Ectodermal cell (in vitro differentiated cells): ENCODE data around the gene SPON1.

Experiments
- H3K27ac ChIP-seq: 2 replicates; pipeline ENCODE4 v1.7.0; 2013; ENCODE audit warnings: mild to moderate bottlenecking, low read depth, low read length; ENCODE audit not compliant: insufficient read depth, poor library complexity, severe bottlenecking
- H3K27me3 ChIP-seq: 2 replicates; pipeline ENCODE4 v1.7.0; 2013; ENCODE audit warnings: mild to moderate bottlenecking, low read length; ENCODE audit not compliant: insufficient read depth, control insufficient read depth, poor library complexity, severe bottlenecking
- H3K36me3 ChIP-seq: one replicate; pipeline ENCODE4 v1.7.0; 2013; ENCODE audit warnings: low read length; ENCODE audit not compliant: control insufficient read depth, insufficient read depth
- H3K4me1 ChIP-seq: one replicate; pipeline ENCODE4 v1.7.0; 2013; ENCODE audit warnings: low read length; ENCODE audit not compliant: control insufficient read depth, insufficient read depth
- H3K4me3 ChIP-seq: 2 replicates; pipeline ENCODE4 v1.7.0; 2013; ENCODE audit warnings: low read depth, low read length, control low read depth; ENCODE audit not compliant: insufficient read depth
- H3K9me3 ChIP-seq: 2 replicates; pipeline ENCODE4 v1.7.0; 2013; ENCODE audit warnings: mild to moderate bottlenecking, low read length, moderate library complexity; ENCODE audit not compliant: control insufficient read depth
- WGBS, 2 experiments: methylation state at CpG; one replicate each; pipeline ENCODE4 v1.1.7; 2013; ENCODE audit warnings: missing lambda C conversion rate in 2 of 2; 5-methylcytosine and 5-hydroxymethylcytosine counted together

SPON1 gene

DNA sequence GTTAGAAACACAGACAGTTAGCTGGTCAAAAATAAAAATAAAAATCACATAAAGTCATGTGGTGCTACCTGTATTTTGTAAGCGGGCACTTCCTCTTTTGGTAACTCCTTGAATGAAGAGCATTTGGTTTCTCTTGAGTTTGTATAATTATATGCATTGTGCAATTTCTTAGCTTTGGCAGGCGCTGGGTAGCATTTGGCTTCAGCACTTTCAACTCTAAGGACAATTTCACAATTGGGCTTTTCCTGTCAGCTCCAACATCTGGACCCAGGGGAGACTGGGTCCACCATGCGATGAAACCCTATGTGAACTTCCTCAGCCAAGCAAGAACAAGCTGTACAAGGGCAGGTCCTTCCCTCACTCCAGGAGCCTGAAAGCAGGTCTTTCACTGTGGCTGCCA is 227.4 kb downstream of the SPON1 start:
- WGBS, 2 experiments = 97 to 100% methylated on average over 3 of the region's 3 CpGs
- no peaks in the 10 kb centered on the region for H3K36me3 ChIP-seq
- H3K4me3 ChIP-seq = no peak overlapping the region

DNA sequence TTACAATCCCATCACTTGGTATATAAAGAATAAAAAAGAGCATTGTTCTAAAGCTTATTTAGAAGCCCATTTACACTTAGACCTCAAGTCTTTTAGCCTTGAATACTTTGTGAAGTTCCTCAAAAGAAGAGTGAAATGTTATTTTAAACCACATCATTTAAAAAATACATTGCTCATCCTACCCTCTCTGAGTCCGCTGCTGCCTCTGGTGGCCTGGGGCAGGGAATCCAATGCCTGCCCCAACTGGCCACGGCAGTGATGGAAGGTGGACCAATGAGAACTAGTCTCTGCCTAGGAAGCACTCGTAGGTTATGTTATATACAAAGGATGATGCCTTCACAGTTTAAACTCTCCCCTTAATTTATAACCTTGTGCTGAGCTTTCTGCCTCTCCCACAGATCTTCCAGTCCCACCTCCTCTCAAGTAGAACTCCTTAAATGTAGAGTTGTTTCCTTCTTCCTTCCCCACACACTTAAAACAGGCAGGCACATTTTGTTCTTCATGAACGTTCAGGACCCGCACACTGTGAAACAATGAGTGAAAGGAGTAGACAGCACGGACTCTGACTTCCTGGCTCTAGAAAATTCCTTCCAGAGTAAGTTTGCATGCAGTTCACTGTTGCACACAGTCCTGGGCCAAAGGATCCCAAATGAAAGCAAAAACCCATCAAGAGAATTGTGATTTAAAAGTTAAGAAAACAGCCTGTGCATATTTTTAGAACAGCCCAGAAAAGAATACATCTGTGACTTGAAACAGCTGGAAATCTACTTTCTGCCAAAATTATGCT is 228.7 kb downstream of the SPON1 start:
- Histone ChIP-seq H3K4me1 (peaks cover 8% of the 10 kb centered on the region), H3K36me3 (no peaks in the 10 kb centered on the region), H3K9me3 (no peaks in the 10 kb centered on the region), H3K27ac (no peak overlapping the region), H3K27me3 (no peaks in the 10 kb centered on the region), H3K4me3 (no peak overlapping the region)
- WGBS, 2 experiments = 94 to 97% methylated on average over 6 of the region's 6 CpGs

More for the DNA sequence above, 227.4 kb downstream of the SPON1 start:
- no peak overlapping the region for H3K27ac ChIP-seq
- H3K4me1 ChIP-seq = peaks cover 8% of the 10 kb centered on the region
- H3K9me3 ChIP-seq = no peaks in the 10 kb centered on the region
- H3K27me3 ChIP-seq = no peaks in the 10 kb centered on the region

DNA sequence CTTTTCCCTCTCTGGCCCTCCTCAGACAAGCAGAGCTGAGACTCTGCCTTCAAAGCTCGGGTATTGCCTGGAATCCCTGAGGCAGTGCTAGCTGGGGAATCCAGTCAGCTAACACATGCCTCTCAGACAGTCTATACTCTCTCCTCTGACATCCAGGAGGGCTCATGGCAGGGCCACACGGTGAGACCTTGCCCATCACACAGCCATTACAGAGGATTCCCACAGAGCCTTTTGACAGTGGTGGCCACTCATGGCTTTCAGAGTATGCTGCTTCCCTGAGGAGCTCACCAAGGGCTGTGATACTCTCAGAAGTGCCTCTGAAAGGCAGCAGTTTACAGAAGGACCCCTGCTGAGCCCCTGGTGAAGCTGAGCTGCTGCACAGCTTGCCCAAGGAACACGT is 231.1 kb downstream of the SPON1 start:
- WGBS, 2 experiments = 14 to 18% methylated on average over 3 of the region's 3 CpGs
- Histone ChIP-seq H3K36me3 (no peaks in the 10 kb centered on the region), H3K27ac (no peak overlapping the region), H3K9me3 (no peaks in the 10 kb centered on the region), H3K4me1 (peaks cover 8% of the 10 kb centered on the region), H3K27me3 (no peaks in the 10 kb centered on the region), H3K4me3 (no peak overlapping the region)

DNA sequence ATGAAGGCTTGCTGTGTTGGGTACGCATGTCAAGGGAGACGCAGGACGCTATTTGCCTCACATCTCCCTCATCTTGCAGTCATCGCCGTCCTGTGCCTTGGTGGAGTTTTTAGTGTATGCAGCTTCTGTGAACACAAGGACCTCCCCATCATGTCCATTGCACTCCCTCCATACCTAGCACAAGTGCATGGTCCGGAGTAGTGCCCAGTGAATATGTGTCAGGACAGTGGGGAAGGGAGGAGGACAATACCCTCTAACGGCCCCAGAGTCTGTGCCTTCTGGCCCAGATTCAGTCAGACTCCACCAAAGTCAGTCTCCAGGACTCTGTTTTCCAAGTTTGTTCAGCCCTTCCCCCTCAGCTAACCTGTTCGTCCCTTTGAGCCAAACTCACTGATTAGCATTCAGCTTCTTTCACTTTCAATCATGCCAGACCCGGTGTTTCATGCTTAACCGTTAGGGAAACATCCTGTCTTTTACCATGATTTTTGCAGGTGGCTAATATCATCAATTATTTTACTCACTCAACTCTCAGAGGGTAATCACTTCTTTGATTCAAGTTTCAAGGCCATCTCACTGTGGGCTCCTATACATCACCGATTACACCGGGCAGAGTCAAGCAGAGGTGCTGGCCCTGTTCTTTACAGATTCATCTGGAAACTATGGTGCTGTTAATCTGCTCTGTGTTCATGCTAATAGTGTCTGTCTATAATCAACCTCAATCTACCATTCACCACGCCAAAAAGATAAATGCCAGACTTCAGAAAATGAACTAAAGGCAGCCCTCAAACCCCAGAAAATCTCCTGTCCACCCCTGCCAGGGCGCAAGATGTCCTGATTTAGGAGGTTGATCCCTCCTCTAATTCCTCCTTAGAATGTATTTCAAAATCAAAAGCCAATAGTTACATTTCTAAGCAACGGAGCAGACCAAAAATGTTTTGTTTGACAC is 240.0 kb downstream of the SPON1 start:
- Histone ChIP-seq H3K4me3 (no peak overlapping the region), H3K4me1 (no peaks in the 10 kb centered on the region), H3K27ac (no peak overlapping the region), H3K27me3 (no peaks in the 10 kb centered on the region), H3K9me3 (no peaks in the 10 kb centered on the region), H3K36me3 (no peaks in the 10 kb centered on the region)
- 85 to 86% methylated on average over 13 to 15 of the region's 15 CpGs for WGBS, 2 experiments

DNA sequence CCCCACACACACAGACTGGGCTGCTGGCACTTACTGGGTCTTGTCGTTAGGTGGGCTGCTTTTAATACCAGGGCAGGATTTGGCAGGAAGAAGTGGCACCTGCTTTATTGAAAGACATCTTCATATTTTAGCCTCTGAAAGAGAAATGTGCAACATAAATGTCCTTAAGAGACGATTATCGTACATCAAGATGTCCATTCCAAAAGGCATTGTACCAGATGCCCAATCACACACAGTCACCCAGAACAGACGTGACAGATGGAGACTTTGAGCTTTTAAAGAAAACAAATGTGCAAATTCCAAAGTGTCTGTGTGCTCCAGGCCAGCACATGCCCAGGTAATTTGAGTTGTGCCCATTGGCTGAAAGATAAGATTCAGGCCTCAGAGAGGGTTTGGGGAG is 240.8 kb downstream of the SPON1 start:
- no peaks in the 10 kb centered on the region for H3K9me3 ChIP-seq
- 90 to 99% methylated on average over 4 of the region's 4 CpGs for WGBS, 2 experiments
- H3K27me3 ChIP-seq = no peaks in the 10 kb centered on the region
- H3K36me3 ChIP-seq = no peaks in the 10 kb centered on the region
- H3K4me1 ChIP-seq = no peaks in the 10 kb centered on the region
- no peak overlapping the region for H3K4me3 ChIP-seq
- H3K27ac ChIP-seq = no peak overlapping the region

DNA sequence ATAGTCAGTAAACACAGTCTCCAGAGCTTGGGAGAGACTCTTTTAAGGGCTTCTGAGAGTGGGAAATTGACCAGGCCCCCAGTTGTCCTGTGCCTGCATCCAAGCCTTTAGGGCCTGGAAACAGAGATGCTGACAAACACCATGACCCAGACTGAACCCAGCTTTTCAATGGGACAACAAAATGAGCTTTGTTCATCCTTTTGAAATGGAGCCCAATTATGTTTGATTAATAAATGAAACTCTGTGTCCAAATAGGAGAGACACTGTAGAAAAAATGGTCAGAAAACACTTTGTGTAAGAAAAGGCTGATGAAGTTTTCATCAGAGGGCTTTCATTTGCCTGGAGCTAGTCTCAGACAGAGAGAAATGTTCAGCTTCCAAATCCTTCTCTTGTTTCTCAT is 250.5 kb downstream of the SPON1 start:
- Histone ChIP-seq H3K4me1 (no peaks in the 10 kb centered on the region), H3K9me3 (no peaks in the 10 kb centered on the region), H3K4me3 (no peak overlapping the region), H3K27ac (no peak overlapping the region), H3K27me3 (no peaks in the 10 kb centered on the region), H3K36me3 (no peaks in the 10 kb centered on the region)

DNA sequence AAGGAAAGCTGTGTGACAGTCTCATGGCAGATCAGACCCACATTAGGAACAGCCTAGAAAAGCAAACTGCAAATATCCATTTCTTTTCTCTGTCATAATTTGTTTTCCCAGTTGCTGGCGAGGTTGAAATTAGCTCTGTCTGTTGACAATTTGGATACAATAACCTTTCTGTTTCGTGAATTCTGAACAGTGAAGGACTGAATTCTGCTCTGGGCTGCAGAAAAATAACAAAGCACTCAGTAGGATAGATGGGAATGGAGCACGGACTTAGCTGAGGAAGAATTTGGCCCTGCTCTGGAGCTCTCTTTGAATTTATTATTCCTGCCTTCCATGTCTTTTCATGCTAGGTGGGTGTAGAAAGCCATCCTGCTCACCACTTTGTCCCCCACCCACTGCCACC is 256.2 kb downstream of the SPON1 start:
- H3K4me1 ChIP-seq = peaks cover 3% of the 10 kb centered on the region
- H3K9me3 ChIP-seq = no peaks in the 10 kb centered on the region
- no peaks in the 10 kb centered on the region for H3K27me3 ChIP-seq
- H3K4me3 ChIP-seq = no peak overlapping the region
- H3K27ac ChIP-seq = no peak overlapping the region
- WGBS, 2 experiments = 90% methylated on average over 3 of the region's 3 CpGs
- H3K36me3 ChIP-seq = no peaks in the 10 kb centered on the region

DNA sequence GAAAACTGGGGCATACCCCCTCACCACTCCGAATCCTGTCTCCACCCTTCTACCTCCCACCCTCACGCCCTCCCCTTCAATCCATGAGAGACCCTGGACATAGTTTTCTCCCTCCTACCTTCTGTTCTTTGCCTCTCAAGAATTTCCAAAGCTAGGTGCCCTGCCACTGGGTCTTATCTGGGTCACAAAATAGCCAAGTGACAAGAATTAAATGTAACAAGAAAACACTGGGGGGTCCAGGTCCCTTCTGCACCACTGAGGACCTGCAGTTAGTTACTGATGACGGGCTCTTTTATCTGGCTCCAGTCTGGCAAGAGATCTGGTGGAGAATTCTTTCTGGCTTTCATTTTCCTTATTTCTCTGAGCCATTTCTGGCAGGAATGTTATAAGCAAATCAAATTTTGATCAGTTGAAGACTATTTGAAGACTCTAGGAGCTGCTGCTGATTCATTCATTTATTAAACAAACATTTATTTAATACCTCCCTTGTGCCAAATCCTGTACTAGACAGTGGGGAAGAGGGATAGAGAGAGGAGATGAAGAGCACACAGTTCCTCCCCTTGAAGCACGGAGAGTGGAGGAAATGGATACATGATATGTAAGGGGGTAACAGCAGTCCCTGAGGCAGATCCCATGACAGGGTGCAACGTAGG is 261.2 kb downstream of the SPON1 start:
- 78 to 82% methylated on average over 5 of the region's 5 CpGs for WGBS, 2 experiments
- no peaks in the 10 kb centered on the region for H3K27me3 ChIP-seq
- H3K4me1 ChIP-seq = peaks cover 6% of the 10 kb centered on the region

DNA sequence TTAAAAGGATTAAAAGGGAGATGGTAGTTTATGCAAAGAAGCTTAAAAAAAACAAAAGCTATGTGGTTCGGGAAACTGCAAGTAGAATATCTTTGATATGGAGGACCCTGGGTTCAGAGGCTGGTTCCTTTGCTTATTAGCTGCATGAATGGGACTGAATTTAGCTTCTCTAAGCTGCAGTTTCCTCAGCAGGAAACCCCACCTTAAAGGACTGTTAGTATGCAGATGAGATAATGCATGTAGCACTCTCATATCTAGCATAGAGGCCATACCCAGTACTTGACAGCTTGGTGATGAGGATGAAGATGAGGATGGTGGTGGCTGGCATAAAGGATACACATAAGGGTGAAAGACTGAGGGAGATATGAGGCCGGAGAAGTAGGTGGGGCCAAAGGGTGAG is 261.9 kb downstream of the SPON1 start:
- Histone ChIP-seq H3K4me1 (peaks cover 6% of the 10 kb centered on the region), H3K27me3 (no peaks in the 10 kb centered on the region)
- WGBS, 2 experiments = 62 to 74% methylated on average over 2 of the region's 2 CpGs

More for the DNA sequence above, 261.2 kb downstream of the SPON1 start:
- Histone ChIP-seq H3K36me3 (no peaks in the 10 kb centered on the region), H3K27ac (no peak overlapping the region), H3K4me3 (no peak overlapping the region), H3K9me3 (no peaks in the 10 kb centered on the region)

DNA sequence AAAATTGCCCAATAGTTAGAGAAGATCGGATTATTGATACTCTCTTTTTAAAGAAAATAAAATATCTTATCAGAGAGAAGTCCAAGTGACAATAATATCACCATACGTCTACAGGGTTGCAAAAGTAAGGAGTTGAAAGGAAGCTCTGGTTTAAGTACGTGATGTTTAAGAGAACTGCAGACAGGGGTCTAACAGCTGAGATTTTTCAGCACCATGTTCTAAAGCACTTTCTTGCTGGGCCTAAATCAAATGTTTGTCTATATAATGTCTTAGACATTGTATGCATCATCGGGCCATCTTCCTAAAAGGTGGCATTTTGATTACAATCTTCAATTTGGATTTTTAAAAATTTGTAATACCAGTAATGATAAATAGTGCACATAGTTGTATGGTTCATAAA is 263.1 kb downstream of the SPON1 start:
- no peaks in the 10 kb centered on the region for H3K9me3 ChIP-seq
- WGBS, 2 experiments = 98 to 99% methylated on average over 3 of the region's 4 CpGs

More for the DNA sequence above, 261.9 kb downstream of the SPON1 start:
- no peaks in the 10 kb centered on the region for H3K36me3 ChIP-seq
- H3K27ac ChIP-seq = no peak overlapping the region
- no peaks in the 10 kb centered on the region for H3K9me3 ChIP-seq
- H3K4me3 ChIP-seq = no peak overlapping the region

More for the DNA sequence above, 263.1 kb downstream of the SPON1 start:
- Histone ChIP-seq H3K4me3 (no peak overlapping the region), H3K36me3 (no peaks in the 10 kb centered on the region), H3K27ac (no peak overlapping the region), H3K4me1 (peaks cover 6% of the 10 kb centered on the region), H3K27me3 (no peaks in the 10 kb centered on the region)
